Calu3 (cell line): ENCODE results near the gene EPS15. TPM values are rescaled to one million over a fixed set of nuclear protein-coding genes. Genes with fewer than 3 reads are reported as not detected.
A peak's percentile ranks its signal among the peaks of the same experiment; 100 is the strongest.

Experiments used
- BruUV-seq: library from RNA; stranded (reverse); fragments of 400-500 nt; replicated peaks from 2 replicates; lab custom pipeline; 2021; lab: Mats Ljungman, UMichigan
- CTCF ChIA-PET: fragments of 300-600 bp; sonication (Branson Sonifier 250); formaldehyde crosslinking; loops from one replicate; lab custom pipeline; 2022; ENCODE audit warnings: antibody characterized with exemption; lab: Charles Lee
- DNase-seq: peaks from one replicate; pipeline ENCODE4 v3.0.0; 2022
- H3K27ac Mint-ChIP-seq: one replicate; pipeline ENCODE4 v1.8.0; 2022; ENCODE audit warnings: mixed read lengths; ENCODE audit not compliant: unreplicated experiment
- H3K27me3 Mint-ChIP-seq: one replicate; pipeline ENCODE4 v1.8.0; 2022; ENCODE audit warnings: mixed read lengths; ENCODE audit not compliant: unreplicated experiment
- H3K36me3 Mint-ChIP-seq: one replicate; pipeline ENCODE4 v1.8.0; 2022; ENCODE audit warnings: mild to moderate bottlenecking, moderate library complexity, mixed read lengths; ENCODE audit not compliant: insufficient read depth, unreplicated experiment
- H3K4me1 Mint-ChIP-seq: one replicate; pipeline ENCODE4 v1.8.0; 2022; ENCODE audit warnings: mild to moderate bottlenecking, low read depth, mixed read lengths; ENCODE audit not compliant: unreplicated experiment
- H3K4me3 Mint-ChIP-seq: one replicate; pipeline ENCODE4 v1.8.0; 2022; ENCODE audit warnings: mild to moderate bottlenecking, low read depth, moderate library complexity, mixed read lengths; ENCODE audit not compliant: unreplicated experiment
- H3K9me3 Mint-ChIP-seq: one replicate; pipeline ENCODE4 v1.8.0; 2022; ENCODE audit warnings: low read depth, mixed read lengths; ENCODE audit not compliant: unreplicated experiment
- intact Hi-C: fragments of 100-400 bp; cut with micrococcal nuclease; formaldehyde crosslinking; loops from one replicate; pipeline ENCODE4 v1.10.0; 2022; ENCODE audit not compliant: unreplicated experiment
- total RNA-seq: library from RNA; stranded (reverse); gene quantifications from 2 replicates; pipeline ENCODE4 v1.2.3, GENCODE V29; 2022
- TF ChIP-seq, protein P1 (sequence below): fragments of 200-600 bp; IDR thresholded peaks from one replicate; pipeline ENCODE4 v1.8.0; 2022; ENCODE audit warnings: antibody characterized with exemption; ENCODE audit not compliant: unreplicated experiment

EPS15 gene
- total RNA-seq, 1 experiment from 2014 or later = 51.2 TPM

- Mint-ChIP-seq H3K9me3 (no peaks in the 10 kb centered on the region), H3K4me1 (peaks cover 4% of the 10 kb centered on the region), H3K27me3 (no peaks in the 10 kb centered on the region), H3K36me3 (peaks cover 15% of the 10 kb centered on the region), H3K27ac (no peak overlapping the region), H3K4me3 (no peak overlapping the region)
- intact Hi-C loops = no loop called here
- CTCF ChIA-PET = no interaction called here
- no peak for DNase-seq
- TF ChIP-seq, protein P1, sequence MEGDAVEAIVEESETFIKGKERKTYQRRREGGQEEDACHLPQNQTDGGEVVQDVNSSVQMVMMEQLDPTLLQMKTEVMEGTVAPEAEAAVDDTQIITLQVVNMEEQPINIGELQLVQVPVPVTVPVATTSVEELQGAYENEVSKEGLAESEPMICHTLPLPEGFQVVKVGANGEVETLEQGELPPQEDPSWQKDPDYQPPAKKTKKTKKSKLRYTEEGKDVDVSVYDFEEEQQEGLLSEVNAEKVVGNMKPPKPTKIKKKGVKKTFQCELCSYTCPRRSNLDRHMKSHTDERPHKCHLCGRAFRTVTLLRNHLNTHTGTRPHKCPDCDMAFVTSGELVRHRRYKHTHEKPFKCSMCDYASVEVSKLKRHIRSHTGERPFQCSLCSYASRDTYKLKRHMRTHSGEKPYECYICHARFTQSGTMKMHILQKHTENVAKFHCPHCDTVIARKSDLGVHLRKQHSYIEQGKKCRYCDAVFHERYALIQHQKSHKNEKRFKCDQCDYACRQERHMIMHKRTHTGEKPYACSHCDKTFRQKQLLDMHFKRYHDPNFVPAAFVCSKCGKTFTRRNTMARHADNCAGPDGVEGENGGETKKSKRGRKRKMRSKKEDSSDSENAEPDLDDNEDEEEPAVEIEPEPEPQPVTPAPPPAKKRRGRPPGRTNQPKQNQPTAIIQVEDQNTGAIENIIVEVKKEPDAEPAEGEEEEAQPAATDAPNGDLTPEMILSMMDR = no peak
- BruUV-seq = no TSS peak
These were observed 91.6 kb downstream of the EPS15 start for GRCh38 chr1:51427438-51427837.

DNA sequence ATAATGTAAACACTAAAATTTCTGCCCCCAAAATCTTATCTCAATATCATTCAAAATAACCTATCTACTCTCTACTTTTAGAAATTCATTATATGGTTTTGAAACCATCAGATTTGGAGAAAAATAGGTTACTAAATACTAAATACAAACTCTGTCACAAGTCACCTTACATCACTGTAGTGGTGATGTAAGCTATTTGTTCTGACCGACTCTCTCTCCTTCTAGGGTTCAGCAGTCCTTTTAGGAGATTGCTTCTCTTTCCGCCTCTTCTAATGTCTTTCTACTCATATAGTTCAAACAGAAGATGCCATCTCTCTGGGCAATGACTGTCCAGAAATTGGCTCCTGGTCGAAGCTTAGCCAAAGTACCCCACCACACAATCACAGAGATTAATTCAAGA, 93.1 kb downstream of the EPS15 start:
- no TSS peak for BruUV-seq
- Mint-ChIP-seq H3K27ac (no peak overlapping the region), H3K4me1 (peaks cover 15% of the 10 kb centered on the region), H3K27me3 (no peaks in the 10 kb centered on the region), H3K4me3 (no peak overlapping the region), H3K36me3 (peaks cover 15% of the 10 kb centered on the region), H3K9me3 (no peaks in the 10 kb centered on the region)
- intact Hi-C loops = no loop called here
- CTCF ChIA-PET = no interaction called here
- TF ChIP-seq, protein P1 = no peak
- no peak for DNase-seq

DNA sequence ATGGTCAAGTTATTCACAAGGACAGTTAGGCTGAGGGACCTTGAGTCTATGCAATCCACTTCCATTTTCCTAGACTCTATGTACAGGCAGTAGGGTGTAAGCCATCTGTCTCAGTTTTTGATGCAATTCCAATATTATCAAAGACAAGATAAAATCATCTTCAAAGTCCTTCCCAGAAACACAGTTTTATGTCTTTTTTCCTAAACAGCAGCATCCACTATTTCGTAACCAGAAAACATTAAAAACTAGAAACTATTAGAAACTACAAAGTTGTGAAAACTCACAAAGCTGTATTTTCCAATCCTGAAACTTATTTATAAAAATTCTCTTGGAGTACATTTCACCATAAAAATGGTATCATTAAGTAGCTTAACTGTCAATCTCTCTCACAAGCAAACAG, 93.8 kb downstream of the EPS15 start:
- H3K36me3 Mint-ChIP-seq = peaks cover 15% of the 10 kb centered on the region
- intact Hi-C loops = no loop called here
- BruUV-seq = no TSS peak
- TF ChIP-seq, protein P1 = no peak
- no peak overlapping the region for H3K4me3 Mint-ChIP-seq
- no peak for DNase-seq
- peaks cover 15% of the 10 kb centered on the region for H3K4me1 Mint-ChIP-seq
- CTCF ChIA-PET = no interaction called here
- no peak overlapping the region for H3K27ac Mint-ChIP-seq
- H3K27me3 Mint-ChIP-seq = no peaks in the 10 kb centered on the region
- no peaks in the 10 kb centered on the region for H3K9me3 Mint-ChIP-seq

DNA sequence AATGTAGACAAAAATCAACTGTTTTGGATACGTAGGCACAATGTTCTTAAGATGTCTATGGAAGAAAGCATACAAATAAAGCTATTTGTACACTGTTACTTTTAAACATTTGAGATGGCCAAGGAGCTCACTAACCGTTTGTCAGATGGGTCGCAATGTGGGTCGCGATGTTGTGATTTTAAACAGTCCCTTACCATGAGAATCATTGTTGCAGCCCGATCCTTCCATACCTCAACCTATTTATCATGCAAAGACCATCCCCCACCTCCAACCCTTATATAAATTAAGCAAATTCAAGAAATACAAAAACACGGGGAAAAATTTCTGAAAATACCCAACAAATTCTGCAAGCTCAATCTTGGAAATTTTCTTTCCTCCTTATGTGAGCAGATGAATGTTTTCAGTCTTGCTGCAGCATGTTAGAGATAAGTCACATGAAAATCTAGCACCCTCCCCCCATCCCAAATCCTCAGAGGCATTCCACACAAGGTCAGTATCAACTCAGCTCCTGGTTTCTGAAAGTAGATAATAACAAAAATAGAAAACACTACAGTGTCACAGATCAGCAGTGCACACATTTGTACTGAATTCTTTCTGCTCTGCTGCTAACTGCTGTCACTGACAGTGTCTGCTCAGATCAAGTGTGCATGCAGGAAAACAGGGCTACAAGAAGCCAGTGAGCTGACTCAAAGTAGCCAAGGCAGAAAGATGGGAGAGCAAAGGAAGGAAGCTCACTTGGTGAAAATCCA, 95.8 kb downstream of the EPS15 start:
- intact Hi-C loops = no loop called here
- TF ChIP-seq, protein P1 = no peak
- peaks cover 15% of the 10 kb centered on the region for H3K4me1 Mint-ChIP-seq
- no peaks in the 10 kb centered on the region for H3K27me3 Mint-ChIP-seq
- no peak overlapping the region for H3K4me3 Mint-ChIP-seq
- CTCF ChIA-PET = no interaction called here
- H3K36me3 Mint-ChIP-seq = peaks cover 11% of the 10 kb centered on the region
- DNase-seq = no peak
- no TSS peak for BruUV-seq
- peak overlapping the region; percentile 35 for H3K27ac Mint-ChIP-seq
- no peaks in the 10 kb centered on the region for H3K9me3 Mint-ChIP-seq
